Keratinocyte (primary cell): ENCODE data around the gene RB1.

Source experiments
- EZH2 ChIP-seq: IDR thresholded peaks from one replicate; pipeline ENCODE4 v1.6.1; 2012; ENCODE audit warnings: inconsistent platforms, mild to moderate bottlenecking, low read length, moderate library complexity
- TF ChIP-seq, protein P1 (sequence below), 3 experiments: IDR thresholded peaks in 1 of 3; conservative IDR thresholded peaks in 1 of 3; optimal IDR thresholded peaks in 1 of 3; 2 replicates in 2 of 3; 3 replicates in 1 of 3; pipeline versions ENCODE3 to v1.5.1; 2011; ENCODE audit warnings: low read length in 3 of 3, mild to moderate bottlenecking in 3 of 3, moderate library complexity in 2 of 3, control low read depth in 1 of 3, inconsistent platforms in 1 of 3; ENCODE audit not compliant: insufficient read depth in 2 of 3; ENCODE audit errors: extremely low read depth in 1 of 3

DNA sequence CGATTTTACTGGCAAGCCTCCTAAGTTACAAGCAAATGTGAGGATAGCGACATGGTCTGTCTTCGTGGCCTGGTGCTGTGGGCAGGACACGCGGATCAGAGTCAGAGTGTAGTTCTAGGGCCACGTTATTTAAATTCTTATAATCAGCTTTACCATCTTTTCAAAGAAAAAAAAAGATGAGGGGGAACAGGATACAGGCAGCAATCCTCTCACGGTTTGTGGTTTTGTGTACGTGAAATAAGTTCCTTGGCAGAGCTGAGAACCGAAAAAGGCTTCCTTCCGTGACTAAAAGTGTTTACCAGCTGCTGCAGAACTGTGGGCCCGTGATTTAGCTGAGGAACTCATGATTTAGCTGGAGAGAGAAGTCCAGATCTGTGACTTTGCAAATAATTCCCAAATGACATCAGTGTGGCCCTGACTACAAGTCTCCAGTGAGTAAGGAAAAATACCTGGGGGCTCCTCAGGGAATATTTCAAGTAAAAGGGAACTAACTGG lies 202.1 kb downstream of the RB1 start:
- TF ChIP-seq, protein P1, sequence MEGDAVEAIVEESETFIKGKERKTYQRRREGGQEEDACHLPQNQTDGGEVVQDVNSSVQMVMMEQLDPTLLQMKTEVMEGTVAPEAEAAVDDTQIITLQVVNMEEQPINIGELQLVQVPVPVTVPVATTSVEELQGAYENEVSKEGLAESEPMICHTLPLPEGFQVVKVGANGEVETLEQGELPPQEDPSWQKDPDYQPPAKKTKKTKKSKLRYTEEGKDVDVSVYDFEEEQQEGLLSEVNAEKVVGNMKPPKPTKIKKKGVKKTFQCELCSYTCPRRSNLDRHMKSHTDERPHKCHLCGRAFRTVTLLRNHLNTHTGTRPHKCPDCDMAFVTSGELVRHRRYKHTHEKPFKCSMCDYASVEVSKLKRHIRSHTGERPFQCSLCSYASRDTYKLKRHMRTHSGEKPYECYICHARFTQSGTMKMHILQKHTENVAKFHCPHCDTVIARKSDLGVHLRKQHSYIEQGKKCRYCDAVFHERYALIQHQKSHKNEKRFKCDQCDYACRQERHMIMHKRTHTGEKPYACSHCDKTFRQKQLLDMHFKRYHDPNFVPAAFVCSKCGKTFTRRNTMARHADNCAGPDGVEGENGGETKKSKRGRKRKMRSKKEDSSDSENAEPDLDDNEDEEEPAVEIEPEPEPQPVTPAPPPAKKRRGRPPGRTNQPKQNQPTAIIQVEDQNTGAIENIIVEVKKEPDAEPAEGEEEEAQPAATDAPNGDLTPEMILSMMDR (optimal IDR thresholded peaks at IDR 0.05 in 1 of 3, IDR thresholded peaks at IDR 0.05 in 1 of 3, conservative IDR thresholded peaks at IDR 0.05 in 1 of 3; ENCODE audit: extremely low read depth in 1 of 3, insufficient read depth in 2 of 3, low read length in 3 of 3) = no peak
- TF ChIP-seq EZH2 = no peak
